ENCODE data around the gene MICAL3. TPM values are rescaled to one million over a fixed set of nuclear protein-coding genes. Genes with fewer than 3 reads are reported as not detected.

Gene MICAL3
- polyA plus RNA-seq, 3 donors = 0.23 to 0.84 TPM; not detected in 1

DNA sequence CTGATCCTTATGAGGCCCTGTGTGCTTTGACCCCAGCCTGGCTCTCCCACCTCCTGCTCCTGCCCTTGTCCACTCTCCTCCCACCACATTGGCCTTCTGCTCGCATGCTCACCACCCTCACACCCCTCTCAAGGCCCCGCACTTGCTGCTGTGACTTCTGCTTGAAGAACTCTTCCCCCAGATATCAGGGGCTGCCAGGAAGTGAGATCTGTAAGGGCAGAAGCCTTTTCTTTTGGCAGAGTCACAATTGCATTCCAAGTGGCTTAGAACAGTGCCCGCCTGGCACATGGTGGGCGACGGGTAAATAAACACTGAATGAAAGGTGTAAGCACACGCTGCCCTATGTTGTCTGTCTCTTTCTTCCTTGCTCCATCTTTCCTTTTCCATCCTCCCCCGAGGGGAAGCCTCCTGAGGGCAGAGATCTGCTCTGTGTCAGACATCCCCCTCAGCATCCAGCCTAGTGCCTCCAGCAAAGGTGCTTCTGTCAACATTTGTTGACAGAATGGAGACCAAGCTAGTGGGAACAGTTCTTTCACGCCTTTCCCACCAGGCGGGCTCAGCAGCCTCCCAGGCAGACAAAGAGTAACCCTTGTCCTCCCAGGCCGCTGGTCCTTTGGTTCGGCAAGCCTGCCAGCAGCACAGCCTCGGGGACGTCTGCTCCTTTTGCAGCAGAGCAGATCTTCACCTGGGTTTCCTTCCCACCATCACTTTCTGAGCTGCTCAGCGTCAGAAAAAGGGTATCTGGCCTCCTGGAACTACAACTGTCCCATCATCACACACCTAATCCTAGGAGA, 43.4 kb upstream of the MICAL3 start:
- H3K4me3 Mint-ChIP-seq = no peak overlapping the region
- no peaks in the 10 kb centered on the region for H3K36me3 ChIP-seq (replicated peaks in 1 of 2; ENCODE audit: control insufficient read depth in 1 of 2, insufficient read depth in 2 of 2, low read length in 2 of 2)
- H3K9ac ChIP-seq (ENCODE audit: insufficient read depth, low read length, poor library complexity, severe bottlenecking) = no peak overlapping the region
- H4K20me1 ChIP-seq (ENCODE audit: insufficient read depth, low read length) = no peaks in the 10 kb centered on the region
- no peak overlapping the region for H2AFZ ChIP-seq (ENCODE audit: insufficient read depth, low read depth, low read length, poor library complexity, severe bottlenecking)
- no peak overlapping the region for H3K4me3 ChIP-seq (replicated peaks in 1 of 3; ENCODE audit: low read depth in 2 of 3, low read length in 3 of 3)
- no peaks in the 10 kb centered on the region for H3K9me3 ChIP-seq (replicated peaks in 1 of 2; ENCODE audit: control insufficient read depth in 1 of 2, insufficient read depth in 1 of 2, low read length in 2 of 2)
- no peaks in the 10 kb centered on the region for H3K79me2 ChIP-seq (ENCODE audit: insufficient read depth, low read length)
- peak overlapping the region in 1 of 7 donors; percentile 72 for H3K27ac Mint-ChIP-seq
- 85% methylated on average over 11 of the region's 14 CpGs for WGBS (ENCODE audit: insufficient coverage)
- H3K27me3 Mint-ChIP-seq (ENCODE audit: low read depth in 3 of 3) = peaks cover 10 to 23% (median 13%) of the 10 kb centered on the region in 3 donors
- H3K4me1 Mint-ChIP-seq = peaks cover 13% of the 10 kb centered on the region
- no peak for DNase-seq
- no peak overlapping the region for H3K27ac ChIP-seq (ENCODE audit: low read depth in 1 of 2, low read length in 2 of 2)
- peaks cover 0 to 5% (median 0%) of the 10 kb centered on the region in 7 donors for H3K9me3 Mint-ChIP-seq
- H3K27me3 ChIP-seq (ENCODE audit: control insufficient read depth in 2 of 2, insufficient read depth in 2 of 2, low read length in 2 of 2) = no peaks in the 10 kb centered on the region
- TF ChIP-seq, protein P1, sequence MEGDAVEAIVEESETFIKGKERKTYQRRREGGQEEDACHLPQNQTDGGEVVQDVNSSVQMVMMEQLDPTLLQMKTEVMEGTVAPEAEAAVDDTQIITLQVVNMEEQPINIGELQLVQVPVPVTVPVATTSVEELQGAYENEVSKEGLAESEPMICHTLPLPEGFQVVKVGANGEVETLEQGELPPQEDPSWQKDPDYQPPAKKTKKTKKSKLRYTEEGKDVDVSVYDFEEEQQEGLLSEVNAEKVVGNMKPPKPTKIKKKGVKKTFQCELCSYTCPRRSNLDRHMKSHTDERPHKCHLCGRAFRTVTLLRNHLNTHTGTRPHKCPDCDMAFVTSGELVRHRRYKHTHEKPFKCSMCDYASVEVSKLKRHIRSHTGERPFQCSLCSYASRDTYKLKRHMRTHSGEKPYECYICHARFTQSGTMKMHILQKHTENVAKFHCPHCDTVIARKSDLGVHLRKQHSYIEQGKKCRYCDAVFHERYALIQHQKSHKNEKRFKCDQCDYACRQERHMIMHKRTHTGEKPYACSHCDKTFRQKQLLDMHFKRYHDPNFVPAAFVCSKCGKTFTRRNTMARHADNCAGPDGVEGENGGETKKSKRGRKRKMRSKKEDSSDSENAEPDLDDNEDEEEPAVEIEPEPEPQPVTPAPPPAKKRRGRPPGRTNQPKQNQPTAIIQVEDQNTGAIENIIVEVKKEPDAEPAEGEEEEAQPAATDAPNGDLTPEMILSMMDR (IDR thresholded peaks at IDR 0.05) = no peak
- intact Hi-C loops (cut with micrococcal nuclease) = no loop called here
- H3K4me2 ChIP-seq (replicated peaks; ENCODE audit: extremely low read depth, low read length, poor library complexity, severe bottlenecking) = no peak overlapping the region
- no peaks in the 10 kb centered on the region for H3K36me3 Mint-ChIP-seq
- no peaks in the 10 kb centered on the region for H3K4me1 ChIP-seq (ENCODE audit: control insufficient read depth in 1 of 2, insufficient read depth in 2 of 2, low read length in 2 of 2)

DNA sequence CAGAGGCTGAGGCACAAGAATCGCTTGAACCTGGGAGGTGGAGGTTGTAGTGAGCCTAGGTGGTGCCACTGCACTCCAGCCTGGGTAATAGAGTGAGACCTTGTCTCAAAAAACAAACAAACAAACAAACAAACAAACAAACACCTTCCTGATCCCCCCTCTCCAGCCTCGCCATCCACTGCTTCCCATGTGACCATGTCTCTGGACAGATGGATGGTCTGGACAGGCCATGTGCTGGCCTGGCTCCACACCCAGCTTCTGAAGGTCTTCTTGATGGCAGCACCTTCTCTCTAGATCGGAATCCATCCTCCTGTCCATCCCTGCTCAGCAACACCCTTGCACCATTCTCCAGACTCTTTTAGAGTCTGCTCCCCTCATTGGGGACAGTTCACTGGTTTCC, 42.8 kb upstream of the MICAL3 start:
- Histone ChIP-seq H3K4me2 (replicated peaks; ENCODE audit: extremely low read depth, low read length, poor library complexity, severe bottlenecking) (no peak overlapping the region), H3K9me3 (replicated peaks in 1 of 2; ENCODE audit: control insufficient read depth in 1 of 2, insufficient read depth in 1 of 2, low read length in 2 of 2) (no peaks in the 10 kb centered on the region), H3K9ac (ENCODE audit: insufficient read depth, low read length, poor library complexity, severe bottlenecking) (no peak overlapping the region), H3K4me3 (replicated peaks in 1 of 3; ENCODE audit: low read depth in 2 of 3, low read length in 3 of 3) (no peak overlapping the region), H2AFZ (ENCODE audit: insufficient read depth, low read depth, low read length, poor library complexity, severe bottlenecking) (no peak overlapping the region), H3K36me3 (replicated peaks in 1 of 2; ENCODE audit: control insufficient read depth in 1 of 2, insufficient read depth in 2 of 2, low read length in 2 of 2) (no peaks in the 10 kb centered on the region), H3K4me1 (ENCODE audit: control insufficient read depth in 1 of 2, insufficient read depth in 2 of 2, low read length in 2 of 2) (no peaks in the 10 kb centered on the region), H3K79me2 (ENCODE audit: insufficient read depth, low read length) (no peaks in the 10 kb centered on the region), H4K20me1 (ENCODE audit: insufficient read depth, low read length) (no peaks in the 10 kb centered on the region), H3K27ac (ENCODE audit: low read depth in 1 of 2, low read length in 2 of 2) (no peak overlapping the region), H3K27me3 (ENCODE audit: control insufficient read depth in 2 of 2, insufficient read depth in 2 of 2, low read length in 2 of 2) (no peaks in the 10 kb centered on the region)
- Mint-ChIP-seq H3K36me3 (no peaks in the 10 kb centered on the region), H3K9me3 (peaks cover 0 to 5% (median 0%) of the 10 kb centered on the region in 7 donors), H3K27ac (no peak overlapping the region), H3K27me3 (ENCODE audit: low read depth in 3 of 3) (peaks cover 12 to 22% (median 13%) of the 10 kb centered on the region in 3 donors), H3K4me3 (no peak overlapping the region), H3K4me1 (peaks cover 13% of the 10 kb centered on the region)
- TF ChIP-seq, protein P1 (IDR thresholded peaks at IDR 0.05) = no peak
- 97% methylated on average over 2 of the region's 3 CpGs for WGBS (ENCODE audit: insufficient coverage)
- intact Hi-C loops (cut with micrococcal nuclease) = no loop called here
- DNase-seq = no peak

Measured in CD14-positive monocyte (primary cell).